NCI-H2227 treated with DMSO at 0.1 percent for 48 hours (cell line): Measurements from ENCODE around the gene UBE2E3.
"Not testable (repeated sequence)": the region's sequence is repeated elsewhere in the genome, so short reads cannot be mapped to it uniquely, and the experiment has no call there.

ENCODE experiments used
- DNase-seq: peaks from one replicate; lab custom pipeline; 2025; lab: John Stamatoyannopoulos, UW

The UBE2E3 gene

DNA sequence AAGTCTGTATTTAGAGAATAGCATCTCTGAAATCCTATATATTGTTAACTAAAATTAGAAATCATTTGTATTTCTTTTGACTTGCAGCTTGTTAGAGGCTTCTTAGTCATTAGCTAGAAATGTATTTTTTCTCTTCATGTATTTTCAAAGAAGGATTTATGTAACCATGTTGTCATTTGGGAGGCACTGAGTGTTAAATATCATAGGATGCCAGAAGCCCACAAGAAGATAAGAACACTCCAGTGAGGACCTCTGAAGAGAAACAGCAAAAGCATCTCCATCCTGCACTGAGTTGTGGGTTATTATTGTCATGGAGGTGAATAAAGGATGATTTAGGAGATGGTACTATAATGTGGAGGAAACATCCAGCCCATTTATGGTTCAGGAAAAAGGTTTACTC is 93.5 kb downstream of the UBE2E3 start:
- no peak for DNase-seq

DNA sequence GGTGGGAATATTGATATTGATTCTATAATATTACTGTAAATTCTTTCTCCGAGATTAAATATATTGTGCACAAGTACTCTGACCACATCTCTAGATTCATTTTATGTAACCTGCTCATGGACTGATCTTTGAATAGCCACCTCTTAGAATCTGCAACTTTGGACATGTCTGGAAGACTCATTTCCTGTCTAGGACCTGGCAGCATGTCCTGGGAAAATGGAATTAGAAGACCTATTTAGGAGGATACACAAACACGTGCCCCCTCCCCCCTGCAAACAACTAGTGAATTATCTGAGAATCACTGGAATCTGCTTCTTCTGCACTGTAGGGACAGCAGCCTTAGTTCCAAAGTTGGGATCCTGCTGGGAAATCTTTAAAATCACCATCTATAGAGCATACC is 94.1 kb downstream of the UBE2E3 start:
- DNase-seq = no peak

GRCh38 chr2:181076658-181077057 is 96.3 kb downstream of the UBE2E3 start:
- no peak for DNase-seq

DNA sequence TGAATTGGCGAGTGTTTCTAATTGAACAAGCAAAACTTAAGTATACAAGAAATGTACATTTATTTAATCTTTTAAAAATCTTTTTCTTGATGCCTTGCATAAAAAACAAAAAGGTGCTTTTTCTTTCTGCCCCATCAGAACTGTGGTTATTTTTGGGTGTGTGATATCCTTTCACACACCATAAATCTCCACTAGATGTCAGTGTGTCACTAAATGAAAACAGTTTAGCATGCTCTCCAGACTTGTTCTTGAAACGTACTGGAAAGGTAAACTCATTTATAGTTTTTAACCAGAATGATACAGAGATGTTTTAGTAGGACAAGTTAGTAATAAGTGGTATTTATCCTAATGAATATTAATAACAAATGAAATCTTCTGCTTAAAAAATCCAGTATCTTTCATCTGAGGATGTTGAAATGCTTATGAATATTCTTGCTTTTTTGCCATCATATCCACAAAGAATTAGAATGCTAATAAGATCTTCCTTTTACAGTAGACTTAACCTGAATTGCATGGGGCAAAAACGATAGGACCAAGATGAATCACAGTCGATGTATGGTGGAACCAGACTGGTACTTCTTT is 96.8 kb downstream of the UBE2E3 start:
- DNase-seq = peak; percentile 84

GRCh38 chr2:181083140-181083539 is 102.7 kb downstream of the UBE2E3 start:
- no peak for DNase-seq

DNA sequence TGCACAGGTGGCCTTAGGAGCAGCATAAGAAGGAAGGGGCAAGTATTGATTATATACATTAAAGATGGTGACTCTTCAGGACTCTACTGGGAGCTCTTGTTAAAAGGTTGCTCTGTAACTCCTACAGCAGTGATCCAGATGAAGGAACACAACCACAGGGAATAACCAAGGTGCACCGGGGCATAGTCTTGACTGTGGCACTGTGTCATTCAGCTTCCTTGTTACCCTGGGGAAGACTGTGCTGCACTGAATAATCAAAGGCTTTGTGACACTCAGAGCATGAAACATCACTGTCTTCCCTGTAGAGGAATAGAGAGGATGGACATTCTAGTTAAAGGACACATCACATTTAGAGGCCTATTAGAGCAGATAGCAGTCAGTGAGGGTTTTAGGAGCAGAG is 105.3 kb downstream of the UBE2E3 start:
- DNase-seq = no peak

GRCh38 chr2:181091920-181092319 is 111.5 kb downstream of the UBE2E3 start:
- not testable (repeated sequence) for DNase-seq

GRCh38 chr2:181095486-181095885 is 115.1 kb downstream of the UBE2E3 start:
- no peak for DNase-seq

DNA sequence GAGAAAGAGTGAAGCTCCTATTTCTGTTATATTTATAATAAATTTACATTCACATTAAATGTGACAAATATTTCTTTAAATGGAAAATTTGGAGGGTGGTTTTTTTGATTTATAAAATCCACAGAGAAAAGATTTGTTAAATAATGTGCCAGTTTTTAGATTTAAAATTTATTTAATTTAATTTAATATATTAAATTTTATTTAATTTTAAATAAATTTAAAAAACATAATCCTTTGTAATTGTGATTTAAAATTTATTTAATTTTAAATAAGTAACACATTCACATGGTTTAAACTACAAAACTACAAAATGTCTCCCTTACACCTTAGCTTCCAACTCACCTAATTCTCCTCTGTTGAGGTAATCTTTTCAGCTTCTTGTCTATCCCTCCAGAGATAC is 123.3 kb downstream of the UBE2E3 start:
- DNase-seq = no peak

DNA sequence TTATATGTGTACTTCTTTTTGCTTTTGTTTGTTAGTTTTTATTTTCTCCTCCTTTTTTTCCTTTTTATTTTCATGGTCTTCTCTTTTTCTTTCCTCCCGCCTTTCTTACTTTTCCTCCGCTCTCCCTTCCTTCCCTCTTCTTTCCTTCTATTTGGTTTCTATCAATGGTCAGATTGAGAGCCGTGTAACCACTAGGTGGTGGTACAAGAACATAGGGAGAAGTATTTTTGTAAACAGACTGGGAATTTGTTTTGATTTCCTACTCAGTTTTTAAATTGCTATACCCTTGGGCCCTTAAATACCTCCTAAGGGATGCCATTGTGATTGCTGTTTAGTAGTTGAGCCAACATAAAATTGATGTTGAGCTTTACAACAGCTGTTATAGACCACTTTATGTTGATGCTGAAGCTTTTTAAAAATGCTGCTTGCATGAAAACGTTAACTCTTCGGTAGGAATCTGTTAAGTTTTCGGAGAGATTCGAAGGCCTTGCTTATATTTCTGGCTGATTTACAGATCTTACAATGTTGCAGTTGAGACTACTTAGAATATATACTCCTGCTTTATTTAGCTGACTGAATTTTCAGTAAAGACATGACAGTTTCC is 124.2 kb downstream of the UBE2E3 start:
- peak; percentile 97 for DNase-seq

GRCh38 chr2:181105562-181105961 is 125.2 kb downstream of the UBE2E3 start:
- no peak for DNase-seq

DNA sequence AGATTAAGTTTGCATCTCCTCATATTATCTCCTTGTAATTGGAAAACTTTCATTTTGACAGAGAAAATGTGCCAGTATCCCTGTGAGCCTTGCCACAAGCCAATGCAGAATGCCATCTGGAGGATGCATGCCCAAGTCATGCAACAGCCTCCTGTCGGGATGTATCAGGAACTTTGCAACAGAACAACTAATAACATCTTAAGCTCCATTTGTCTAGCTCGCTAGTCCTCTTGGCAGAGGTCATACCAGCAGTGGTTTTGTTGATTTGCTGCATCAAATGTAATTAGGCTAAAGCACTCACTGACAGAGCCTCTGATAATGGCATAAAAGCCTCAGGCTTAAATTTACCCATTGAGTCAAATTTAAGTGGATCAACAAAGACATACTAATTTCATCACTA is 125.8 kb downstream of the UBE2E3 start:
- peak; percentile 70 for DNase-seq

- DNase-seq = peak; percentile 70
Measured at GRCh38 chr2:181106789-181107627, 126.6 kb downstream of the UBE2E3 start.

DNA sequence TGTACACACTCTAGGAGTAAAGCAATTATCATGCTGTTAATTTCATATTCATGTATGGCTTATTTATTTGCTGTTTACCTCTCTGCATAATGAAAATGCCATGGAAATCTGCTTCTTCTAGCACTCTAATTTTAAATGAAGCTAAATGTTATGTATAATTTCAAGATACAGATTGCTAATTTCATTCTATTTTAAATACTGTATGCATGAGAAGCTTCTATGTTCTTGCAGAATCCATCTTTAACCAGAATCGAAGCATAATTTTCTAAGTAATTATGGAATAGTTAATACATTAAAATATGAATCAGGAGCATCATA is 127.2 kb downstream of the UBE2E3 start:
- no peak for DNase-seq

DNA sequence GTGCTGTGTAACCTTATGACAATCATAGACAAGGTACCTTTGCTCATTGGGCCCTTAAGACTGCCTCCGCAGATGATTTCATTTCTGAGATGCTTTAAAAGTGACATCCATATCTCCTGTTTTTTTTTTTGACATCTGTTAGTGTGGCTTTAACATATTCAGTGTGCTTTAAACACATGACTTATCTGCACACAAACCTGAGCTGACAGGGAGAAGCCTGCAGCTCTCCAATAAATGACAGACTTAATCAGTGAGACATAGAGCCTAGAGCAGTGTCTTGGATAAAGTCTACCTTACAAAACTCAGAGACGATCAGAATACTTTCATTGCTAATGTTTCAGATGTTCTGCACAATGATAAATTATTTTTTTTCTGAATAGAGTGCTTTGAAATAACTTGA is 130.7 kb downstream of the UBE2E3 start:
- DNase-seq = no peak

GRCh38 chr2:181112916-181113315 is 132.5 kb downstream of the UBE2E3 start:
- no peak for DNase-seq
